SIG-M5 (cell line): ENCODE results near the gene PRM2.

Experiments
- DNase-seq: peaks from one replicate; lab custom pipeline; 2025; lab: John Stamatoyannopoulos, UW

PRM2 gene

GRCh38 chr16:11260596-11260966 is 15.7 kb downstream of the PRM2 start:
- no peak for DNase-seq

GRCh38 chr16:11259655-11260595 is 16.4 kb downstream of the PRM2 start:
- no peak for DNase-seq

- no peak for DNase-seq
These were observed 17.5 kb downstream of the PRM2 start for GRCh38 chr16:11258553-11259492.

- no peak for DNase-seq
These were observed 18.9 kb downstream of the PRM2 start for GRCh38 chr16:11257131-11257938.

GRCh38 chr16:11256661-11257130 is 19.6 kb downstream of the PRM2 start:
- DNase-seq: no peak

GRCh38 chr16:11255737-11256660 is 20.3 kb downstream of the PRM2 start, which contains the start of gene SOCS1:
Gene SOCS1 (minus strand): TSS chr16:11256204. CDS start chr16:11255478, 726 bp downstream.
- DNase-seq: no peak

- DNase-seq: no peak
These were observed 21.2 kb downstream of the PRM2 start for GRCh38 chr16:11254913-11255736.

GRCh38 chr16:11253995-11254912 is 22.0 kb downstream of the PRM2 start:
- no peak for DNase-seq

GRCh38 chr16:11253009-11253994 is 23.0 kb downstream of the PRM2 start:
- DNase-seq: no peak

- no peak for DNase-seq
These were observed 23.8 kb downstream of the PRM2 start for GRCh38 chr16:11252482-11252931.

- no peak for DNase-seq
These were observed 24.5 kb downstream of the PRM2 start for GRCh38 chr16:11251525-11252481.

GRCh38 chr16:11250786-11251524 is 25.3 kb downstream of the PRM2 start:
- no peak for DNase-seq

- DNase-seq: no peak
These were observed 26.0 kb downstream of the PRM2 start for GRCh38 chr16:11250091-11250785.

GRCh38 chr16:11249233-11250061 is 26.8 kb downstream of the PRM2 start:
- no peak for DNase-seq
